Upper lobe of left lung (tissue), 6 donors: ENCODE results near the gene DGCR6. TPM values are rescaled to one million over a fixed set of nuclear protein-coding genes. Genes with fewer than 3 reads are reported as not detected.
A peak's percentile ranks its signal among the peaks of the same experiment; 100 is the strongest.
"Not testable (repeated sequence)": the region's sequence is repeated elsewhere in the genome, so short reads cannot be mapped to it uniquely, and the experiment has no call there.

ENCODE experiments used
- ATAC-seq, 2 donors: fragments of 200-7000 bp; cut with Tn5 transposase; one replicate each; pipeline ENCODE4 v1.9.1; 2022; ENCODE audit warnings: mild to moderate bottlenecking in 2 of 2, moderate library complexity in 2 of 2; ENCODE audit not compliant: low FRiP score in 2 of 2
- DNase-seq, 2 donors: peaks; one replicate each; pipeline ENCODE4 v3.0.0-alpha.2; 2019 to 2020
- H3K27ac ChIP-seq, 4 donors: fragments of 200-600 bp; sonication (generic); one replicate each; pipeline ENCODE4 v1.5.1; 2016 to 2019
- H3K27me3 ChIP-seq, 4 donors: fragments of 200-600 bp; sonication (generic); one replicate each; pipeline ENCODE4 v1.5.1; 2017 to 2019
- H3K36me3 ChIP-seq, 4 donors: fragments of 200-600 bp; sonication (generic); one replicate each; pipeline ENCODE4 v1.5.1; 2016 to 2019
- H3K4me1 ChIP-seq, 4 donors: fragments of 200-600 bp; sonication (generic); one replicate each; pipeline ENCODE4 v1.5.1; 2018 to 2019
- H3K4me3 ChIP-seq, 4 donors: fragments of 200-600 bp; sonication (generic); one replicate each; pipeline ENCODE4 v1.5.1; 2017 to 2019; ENCODE audit warnings: mild to moderate bottlenecking in 2 of 4, moderate library complexity in 1 of 4
- H3K9me3 ChIP-seq, 4 donors: fragments of 200-600 bp; sonication (generic); one replicate each; pipeline ENCODE4 v1.5.1; 2018 to 2019
- EP300 ChIP-seq, 4 donors: sonication (generic); formaldehyde crosslinking; IDR thresholded peaks; one replicate each; pipeline ENCODE4 v1.5.1; 2017; ENCODE audit warnings: antibody characterized with exemption in 4 of 4, control low read depth in 2 of 4
- POLR2A ChIP-seq, 4 donors: fragments of 450-650 bp; IDR thresholded peaks; one replicate each; pipeline ENCODE4 v1.5.1; 2016 to 2017; ENCODE audit warnings: antibody characterized with exemption in 4 of 4, mild to moderate bottlenecking in 2 of 4
- POLR2AphosphoS5 ChIP-seq, 2 donors: sonication (generic); formaldehyde crosslinking; IDR thresholded peaks; one replicate each; pipeline ENCODE4 v1.5.1; 2017; ENCODE audit warnings: antibody characterized with exemption in 2 of 2
- WGBS, 2 donors: methylation state at CpG; one replicate each; pipeline ENCODE4 v1.1.5; 2017 to 2018; 5-methylcytosine and 5-hydroxymethylcytosine counted together
- total RNA-seq, 6 donors: library from RNA; depleted of rRNA in 4 of 6; stranded (reverse); fragments of >200 nt in 4 of 6; gene quantifications; one replicate each; pipeline versions ENCODE4 v1.1.0 to v1.2.1, GENCODE V29; 2016 to 2021
- TF ChIP-seq, protein P1 (sequence below), 6 experiments: fragments of 450-650 bp in 4 of 6; fragments of 200-600 bp in 2 of 6; sonication (generic) in 2 of 6; IDR thresholded peaks; one replicate each; pipeline ENCODE4 v1.5.1; 2016 to 2019; ENCODE audit warnings: antibody characterized with exemption in 6 of 6
- donor health status: DM: no; HTN: no; CAD: no; lungs with moderate emphysema.
- donor health status: DM: no; HTN: yes; CAD: no; lungs with severe emphysema.

DGCR6 gene
- 1 to 10 TPM; 2.1 to 8.4 (median 4.2) TPM for total RNA-seq

- TF ChIP-seq, protein P1, sequence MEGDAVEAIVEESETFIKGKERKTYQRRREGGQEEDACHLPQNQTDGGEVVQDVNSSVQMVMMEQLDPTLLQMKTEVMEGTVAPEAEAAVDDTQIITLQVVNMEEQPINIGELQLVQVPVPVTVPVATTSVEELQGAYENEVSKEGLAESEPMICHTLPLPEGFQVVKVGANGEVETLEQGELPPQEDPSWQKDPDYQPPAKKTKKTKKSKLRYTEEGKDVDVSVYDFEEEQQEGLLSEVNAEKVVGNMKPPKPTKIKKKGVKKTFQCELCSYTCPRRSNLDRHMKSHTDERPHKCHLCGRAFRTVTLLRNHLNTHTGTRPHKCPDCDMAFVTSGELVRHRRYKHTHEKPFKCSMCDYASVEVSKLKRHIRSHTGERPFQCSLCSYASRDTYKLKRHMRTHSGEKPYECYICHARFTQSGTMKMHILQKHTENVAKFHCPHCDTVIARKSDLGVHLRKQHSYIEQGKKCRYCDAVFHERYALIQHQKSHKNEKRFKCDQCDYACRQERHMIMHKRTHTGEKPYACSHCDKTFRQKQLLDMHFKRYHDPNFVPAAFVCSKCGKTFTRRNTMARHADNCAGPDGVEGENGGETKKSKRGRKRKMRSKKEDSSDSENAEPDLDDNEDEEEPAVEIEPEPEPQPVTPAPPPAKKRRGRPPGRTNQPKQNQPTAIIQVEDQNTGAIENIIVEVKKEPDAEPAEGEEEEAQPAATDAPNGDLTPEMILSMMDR (IDR thresholded peaks at IDR 0.05) = no peak
- TF ChIP-seq POLR2A (IDR thresholded peaks at IDR 0.05) = no peak
- no peak for TF ChIP-seq POLR2AphosphoS5 (IDR thresholded peaks at IDR 0.05)
- TF ChIP-seq EP300 (IDR thresholded peaks at IDR 0.05) = no peak
- Histone ChIP-seq H3K9me3 (no peaks in the 10 kb centered on the region), H3K36me3 (no peaks in the 10 kb centered on the region), H3K4me1 (no peaks in the 10 kb centered on the region), H3K4me3 (peak within 1 kb of the TSS in 1 of 4 donors; percentile 18), H3K27me3 (no peaks in the 10 kb centered on the region), H3K27ac (no peak within 1 kb of the TSS)
- ATAC-seq = peak; percentile 97 to 99
- WGBS, 2 donors = no CpG with 5 or more reads among the region's 77 CpGs
- DNase-seq = peak; percentile 20 to 51
Measured at GRCh38 chr22:18905540-18906409, at the start of gene DGCR6. Gene DGCR6, plus strand, starts transcription at chr22:18906320. Its CDS starts 55 bp downstream, at chr22:18906375.

- ATAC-seq, DNase-seq, H3K4me1 ChIP-seq, H3K27me3 ChIP-seq, H3K27ac ChIP-seq, H3K4me3 ChIP-seq, H3K9me3 ChIP-seq, H3K36me3 ChIP-seq: not testable (repeated sequence)
- WGBS, 2 donors = 0% methylated on average over 3 of the region's 7 CpGs; no CpG with 5 or more reads in 1 of the 2 donors
Measured at GRCh38 chr22:18859314-18859713, 46.8 kb upstream of the DGCR6 start.

DNA sequence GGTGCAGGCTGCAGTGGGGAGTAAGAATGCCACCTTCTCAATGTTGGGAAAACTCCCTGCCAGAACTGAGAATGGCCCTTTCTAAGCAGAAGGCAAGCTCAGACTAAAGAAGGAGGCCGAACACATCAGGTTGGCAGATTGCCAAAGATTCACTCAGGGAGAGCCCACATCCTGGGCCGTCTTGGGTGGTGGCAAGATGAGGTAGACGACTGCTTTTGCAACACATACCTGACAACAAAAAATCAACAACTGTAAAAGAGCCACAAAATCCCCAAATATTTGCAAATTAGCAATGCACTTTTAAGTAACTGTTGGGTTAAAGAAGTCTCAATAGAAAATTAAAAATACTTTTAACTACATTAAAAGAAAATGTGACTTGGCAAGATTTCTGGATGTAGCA, 24.9 kb upstream of the DGCR6 start:
- not testable (repeated sequence) for H3K9me3 ChIP-seq, H3K4me1 ChIP-seq, H3K36me3 ChIP-seq, H3K4me3 ChIP-seq, DNase-seq, H3K27ac ChIP-seq, H3K27me3 ChIP-seq, ATAC-seq
- WGBS, 2 donors = 30% methylated on average over 3 of the region's 3 CpGs; no CpG with 5 or more reads in 1 of the 2 donors

GRCh38 chr22:18884465-18884864, 21.7 kb upstream of the DGCR6 start:
- H3K4me3 ChIP-seq = not testable (repeated sequence)

DNA sequence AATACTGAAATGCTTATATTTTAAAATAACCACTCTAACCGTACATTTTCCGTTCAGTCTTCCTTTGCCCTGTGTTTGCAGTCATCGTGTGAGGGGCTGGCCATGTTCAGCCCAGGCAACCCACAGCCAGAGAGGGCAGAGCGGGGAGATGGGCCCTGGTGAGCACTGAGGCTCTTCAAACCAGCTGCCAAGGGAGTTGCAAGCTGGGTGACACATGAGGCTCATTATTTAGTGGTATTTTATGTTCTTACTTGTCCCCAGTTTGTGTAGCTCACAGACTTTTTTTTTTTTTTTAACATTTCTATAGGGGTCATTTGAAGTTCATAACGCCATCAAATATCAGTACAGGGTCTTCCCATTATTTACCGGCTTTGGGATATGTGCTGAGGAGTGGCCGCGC, 18.0 kb upstream of the DGCR6 start:
- H3K27ac ChIP-seq = no peak overlapping the region
- H3K4me3 ChIP-seq = no peak overlapping the region
- DNase-seq (no peak), ATAC-seq (no peak)
- H3K27me3 ChIP-seq = no peaks in the 10 kb centered on the region
- no peaks in the 10 kb centered on the region for H3K9me3 ChIP-seq
- no peaks in the 10 kb centered on the region for H3K4me1 ChIP-seq
- TF ChIP-seq EP300 (IDR thresholded peaks at IDR 0.05) (no peak), POLR2AphosphoS5 (IDR thresholded peaks at IDR 0.05) (no peak), POLR2A (IDR thresholded peaks at IDR 0.05) (no peak)
- TF ChIP-seq, protein P1 (IDR thresholded peaks at IDR 0.05) = no peak
- no peaks in the 10 kb centered on the region for H3K36me3 ChIP-seq
- no CpG with 5 or more reads among the region's 8 CpGs for WGBS, 2 donors

More at GRCh38 chr22:18884465-18884864, 21.7 kb upstream of the DGCR6 start:
- not testable (repeated sequence) for H3K36me3 ChIP-seq, H3K27me3 ChIP-seq, H3K27ac ChIP-seq, DNase-seq, H3K9me3 ChIP-seq, ATAC-seq, H3K4me1 ChIP-seq
- 40 to 88% methylated on average over 1 of the region's 4 CpGs for WGBS, 2 donors

DNA sequence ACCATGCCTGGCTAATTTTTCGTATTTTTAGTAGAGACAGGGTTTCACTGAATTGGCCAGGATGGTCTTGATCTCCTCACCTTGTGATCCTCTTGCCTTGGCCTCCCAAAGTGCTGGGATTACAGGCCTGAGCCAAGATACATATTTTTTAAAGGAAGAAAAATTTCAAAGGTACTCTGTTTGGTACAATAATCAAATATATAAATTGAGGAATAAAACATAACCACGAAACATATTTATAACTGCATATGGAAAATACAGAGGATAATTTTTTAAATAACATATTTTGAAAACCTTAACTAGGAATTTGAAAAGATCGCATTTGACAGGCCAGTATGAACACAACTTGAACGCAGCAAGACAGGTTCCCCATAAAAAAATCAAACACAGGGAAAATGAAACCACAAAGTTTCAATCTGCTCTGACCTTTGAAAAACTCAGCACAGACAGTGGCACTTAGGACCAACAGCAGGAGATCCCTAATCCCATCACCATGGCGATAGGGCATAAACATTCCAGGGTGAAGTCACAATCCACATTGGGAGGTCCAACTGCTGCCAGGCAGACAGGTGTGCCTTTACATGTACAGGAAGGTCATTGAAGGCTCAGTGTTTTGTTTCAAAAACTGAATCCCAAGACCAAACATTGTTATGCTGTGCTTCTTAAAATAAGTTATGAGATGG, 15.5 kb upstream of the DGCR6 start:
- H3K36me3 ChIP-seq, H3K9me3 ChIP-seq, H3K27me3 ChIP-seq, H3K27ac ChIP-seq, H3K4me1 ChIP-seq, DNase-seq, H3K4me3 ChIP-seq: not testable (repeated sequence)
- WGBS, 2 donors = 77 to 80% methylated on average over 1 of the region's 5 CpGs
- peak in 1 of 2 donors; percentile 81 for ATAC-seq

- H3K27me3 ChIP-seq, ATAC-seq, H3K9me3 ChIP-seq, DNase-seq, H3K4me3 ChIP-seq, H3K27ac ChIP-seq, H3K4me1 ChIP-seq, H3K36me3 ChIP-seq: not testable (repeated sequence)
- WGBS, 2 donors = no CpG with 5 or more reads among the region's 4 CpGs
Measured at GRCh38 chr22:18893775-18894174, 12.3 kb upstream of the DGCR6 start.

DNA sequence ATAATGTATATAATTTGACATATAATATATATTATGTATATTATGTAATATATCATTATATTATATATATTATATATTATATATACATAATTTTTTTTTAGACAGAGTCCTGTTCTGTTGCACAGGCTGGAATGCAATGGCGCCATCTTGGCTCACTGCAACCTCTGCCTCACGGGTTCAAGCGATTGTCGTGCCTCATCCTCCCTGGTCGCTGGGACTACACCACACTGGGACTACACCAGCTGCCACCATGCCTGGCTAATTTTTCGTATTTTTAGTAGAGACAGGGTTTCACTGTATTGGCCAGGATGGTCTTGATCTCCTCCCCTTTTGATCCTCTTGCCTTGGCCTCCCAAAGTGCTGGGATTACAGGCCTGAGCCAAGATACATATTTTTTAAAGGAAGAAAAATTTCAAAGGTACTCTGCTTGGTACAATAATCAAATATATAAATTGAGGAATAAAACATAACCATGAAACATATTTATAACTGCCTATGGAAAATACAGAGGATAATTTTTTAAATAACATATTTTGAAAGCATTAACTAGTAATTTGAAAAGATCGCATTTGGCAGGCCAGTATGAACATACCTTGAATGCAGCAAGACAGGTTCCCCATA, 10.0 kb upstream of the DGCR6 start:
- not testable (repeated sequence) for H3K27ac ChIP-seq, DNase-seq, H3K4me3 ChIP-seq, H3K9me3 ChIP-seq, H3K4me1 ChIP-seq, H3K27me3 ChIP-seq, H3K36me3 ChIP-seq
- ATAC-seq = peak in 1 of 2 donors; percentile 47
- 95 to 96% methylated on average over 5 to 6 of the region's 7 CpGs for WGBS, 2 donors

- DNase-seq, H3K27ac ChIP-seq, H3K27me3 ChIP-seq, H3K4me3 ChIP-seq, H3K9me3 ChIP-seq, H3K4me1 ChIP-seq, H3K36me3 ChIP-seq: not testable (repeated sequence)
- ATAC-seq = peak in 1 of 2 donors; percentile 51
- WGBS, 2 donors = no CpG with 5 or more reads among the region's 36 CpGs
Measured at GRCh38 chr22:18906410-18906745, 258 bp downstream of the DGCR6 start.
